ENCODE data around the gene TFF1.

The TFF1 gene

GRCh38 chr21:42393443-42393950, 27.2 kb upstream of the TFF1 start:
- no peak for DNase-seq (ENCODE audit: low read depth in 2 of 2)
- TF ChIP-seq, protein P1, sequence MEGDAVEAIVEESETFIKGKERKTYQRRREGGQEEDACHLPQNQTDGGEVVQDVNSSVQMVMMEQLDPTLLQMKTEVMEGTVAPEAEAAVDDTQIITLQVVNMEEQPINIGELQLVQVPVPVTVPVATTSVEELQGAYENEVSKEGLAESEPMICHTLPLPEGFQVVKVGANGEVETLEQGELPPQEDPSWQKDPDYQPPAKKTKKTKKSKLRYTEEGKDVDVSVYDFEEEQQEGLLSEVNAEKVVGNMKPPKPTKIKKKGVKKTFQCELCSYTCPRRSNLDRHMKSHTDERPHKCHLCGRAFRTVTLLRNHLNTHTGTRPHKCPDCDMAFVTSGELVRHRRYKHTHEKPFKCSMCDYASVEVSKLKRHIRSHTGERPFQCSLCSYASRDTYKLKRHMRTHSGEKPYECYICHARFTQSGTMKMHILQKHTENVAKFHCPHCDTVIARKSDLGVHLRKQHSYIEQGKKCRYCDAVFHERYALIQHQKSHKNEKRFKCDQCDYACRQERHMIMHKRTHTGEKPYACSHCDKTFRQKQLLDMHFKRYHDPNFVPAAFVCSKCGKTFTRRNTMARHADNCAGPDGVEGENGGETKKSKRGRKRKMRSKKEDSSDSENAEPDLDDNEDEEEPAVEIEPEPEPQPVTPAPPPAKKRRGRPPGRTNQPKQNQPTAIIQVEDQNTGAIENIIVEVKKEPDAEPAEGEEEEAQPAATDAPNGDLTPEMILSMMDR (IDR thresholded peaks at IDR 0.05; ENCODE audit: low read depth, low read length), result no peak
- H3K4me3 ChIP-seq (replicated peaks in 1 of 2; ENCODE audit: low read depth in 2 of 2, low read length in 2 of 2), result no peak overlapping the region

DNA sequence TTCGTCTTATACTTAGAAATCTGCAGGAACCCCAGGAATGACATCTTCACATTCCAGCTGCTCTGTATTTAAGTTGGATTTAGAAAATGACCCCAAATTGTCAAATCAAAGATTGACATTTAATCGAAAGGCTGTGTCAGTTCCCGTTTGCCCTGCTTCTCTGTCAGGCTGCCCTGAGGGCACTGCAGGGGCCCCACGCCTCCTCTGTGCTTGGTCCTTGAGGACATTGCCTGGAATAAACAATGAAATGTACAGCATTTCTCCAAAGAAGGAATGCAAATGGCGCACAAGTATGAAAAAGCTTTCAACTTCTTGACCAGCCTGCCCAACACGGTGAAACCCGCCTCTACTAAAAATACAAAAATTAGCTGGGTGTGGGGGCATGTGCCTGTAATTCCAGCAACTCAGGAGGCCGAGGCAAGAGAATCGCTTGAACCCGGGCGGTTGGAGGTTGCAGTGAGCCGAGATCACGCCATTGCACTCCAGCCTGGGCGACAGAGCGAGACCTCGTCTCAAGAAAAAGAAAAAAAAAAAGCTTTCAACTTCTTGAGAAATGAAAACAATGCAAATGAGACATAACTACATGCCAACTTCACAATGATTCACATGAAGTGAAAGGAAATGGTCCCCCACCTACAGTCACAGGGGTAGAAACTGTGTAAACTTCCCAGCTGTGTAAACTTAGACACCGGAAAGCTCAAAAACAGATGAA, 26.6 kb upstream of the TFF1 start:
- H3K4me3 ChIP-seq (replicated peaks in 1 of 2; ENCODE audit: low read depth in 2 of 2, low read length in 2 of 2), result no peak overlapping the region
- DNase-seq (ENCODE audit: low read depth in 2 of 2), result no peak
- TF ChIP-seq, protein P1 (IDR thresholded peaks at IDR 0.05; ENCODE audit: low read depth, low read length), result no peak

DNA sequence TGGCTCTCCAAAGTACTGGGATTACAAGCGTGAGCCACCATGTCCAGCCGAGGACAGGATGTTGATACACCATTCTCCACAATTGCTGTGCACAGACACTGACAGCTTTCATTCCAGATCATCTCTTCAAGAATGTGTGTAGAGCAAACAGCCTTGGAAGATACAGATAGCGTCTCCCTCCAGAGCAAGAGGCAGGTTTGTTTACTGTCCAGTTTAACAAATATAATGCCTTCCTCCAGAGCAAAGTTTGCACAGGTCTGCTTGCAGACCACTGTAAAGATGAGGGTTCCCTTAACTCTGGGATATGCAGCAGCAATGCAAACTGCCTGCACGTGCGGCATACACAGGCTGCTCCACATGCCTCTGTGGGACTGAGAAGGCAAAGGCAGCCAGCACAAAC, 25.0 kb upstream of the TFF1 start:
- TF ChIP-seq, protein P1 (IDR thresholded peaks at IDR 0.05; ENCODE audit: low read depth, low read length), result no peak
- H3K4me3 ChIP-seq (replicated peaks in 1 of 2; ENCODE audit: low read depth in 2 of 2, low read length in 2 of 2), result no peak overlapping the region
- DNase-seq (ENCODE audit: low read depth in 2 of 2), result no peak

DNA sequence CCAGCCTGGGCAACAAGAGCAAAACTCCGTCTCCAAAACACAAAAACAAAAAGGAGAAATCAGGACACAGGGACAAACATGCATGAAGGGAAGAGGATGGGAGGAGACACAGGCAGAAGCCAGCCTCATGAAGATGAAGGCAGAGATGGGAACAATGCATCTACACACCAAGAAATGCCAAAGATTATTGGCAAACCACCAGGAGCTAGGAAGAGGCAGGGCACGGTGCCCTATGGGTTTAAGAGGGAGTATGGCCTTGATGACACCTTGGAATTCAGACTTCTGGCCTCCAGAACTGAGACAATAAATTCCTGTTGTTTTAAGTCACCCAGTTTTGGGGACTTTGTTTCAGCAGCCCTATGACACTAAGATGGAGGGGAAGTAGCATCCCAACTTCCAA, 24.4 kb upstream of the TFF1 start:
- TF ChIP-seq, protein P1 (IDR thresholded peaks at IDR 0.05; ENCODE audit: low read depth, low read length), result no peak
- H3K4me3 ChIP-seq (replicated peaks in 1 of 2; ENCODE audit: low read depth in 2 of 2, low read length in 2 of 2), result no peak overlapping the region
- no peak for DNase-seq (ENCODE audit: low read depth in 2 of 2)

GRCh38 chr21:42390193-42390592, 23.9 kb upstream of the TFF1 start:
- DNase-seq (ENCODE audit: low read depth in 2 of 2), result no peak
- TF ChIP-seq, protein P1 (IDR thresholded peaks at IDR 0.05; ENCODE audit: low read depth, low read length), result no peak
- no peak overlapping the region for H3K4me3 ChIP-seq (replicated peaks in 1 of 2; ENCODE audit: low read depth in 2 of 2, low read length in 2 of 2)

- DNase-seq (ENCODE audit: low read depth in 2 of 2), result no peak
- TF ChIP-seq, protein P1 (IDR thresholded peaks at IDR 0.05; ENCODE audit: low read depth, low read length), result no peak
- H3K4me3 ChIP-seq (replicated peaks in 1 of 2; ENCODE audit: low read depth in 2 of 2, low read length in 2 of 2), result no peak overlapping the region
These were observed 23.1 kb upstream of the TFF1 start for GRCh38 chr21:42389449-42389835.

Measured in cardiac fibroblast (primary cell).